HG02970 (cell line): ENCODE data around the gene SLC26A9.

ENCODE experiments used
- ATAC-seq: cut with Tn5 transposase; IDR thresholded peaks from one replicate; pipeline ENCODE4 v1.9.1; 2021; ENCODE audit warnings: mild to moderate bottlenecking, moderate library complexity, moderate number of reproducible peaks; ENCODE audit not compliant: unreplicated experiment, low FRiP score

The SLC26A9 gene, protein sequence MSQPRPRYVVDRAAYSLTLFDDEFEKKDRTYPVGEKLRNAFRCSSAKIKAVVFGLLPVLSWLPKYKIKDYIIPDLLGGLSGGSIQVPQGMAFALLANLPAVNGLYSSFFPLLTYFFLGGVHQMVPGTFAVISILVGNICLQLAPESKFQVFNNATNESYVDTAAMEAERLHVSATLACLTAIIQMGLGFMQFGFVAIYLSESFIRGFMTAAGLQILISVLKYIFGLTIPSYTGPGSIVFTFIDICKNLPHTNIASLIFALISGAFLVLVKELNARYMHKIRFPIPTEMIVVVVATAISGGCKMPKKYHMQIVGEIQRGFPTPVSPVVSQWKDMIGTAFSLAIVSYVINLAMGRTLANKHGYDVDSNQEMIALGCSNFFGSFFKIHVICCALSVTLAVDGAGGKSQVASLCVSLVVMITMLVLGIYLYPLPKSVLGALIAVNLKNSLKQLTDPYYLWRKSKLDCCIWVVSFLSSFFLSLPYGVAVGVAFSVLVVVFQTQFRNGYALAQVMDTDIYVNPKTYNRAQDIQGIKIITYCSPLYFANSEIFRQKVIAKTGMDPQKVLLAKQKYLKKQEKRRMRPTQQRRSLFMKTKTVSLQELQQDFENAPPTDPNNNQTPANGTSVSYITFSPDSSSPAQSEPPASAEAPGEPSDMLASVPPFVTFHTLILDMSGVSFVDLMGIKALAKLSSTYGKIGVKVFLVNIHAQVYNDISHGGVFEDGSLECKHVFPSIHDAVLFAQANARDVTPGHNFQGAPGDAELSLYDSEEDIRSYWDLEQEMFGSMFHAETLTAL

GRCh38 chr1:205943245-205943644, at the start of gene SLC26A9:
Gene SLC26A9 (minus strand): TSS chr1:205943456. CDS start chr1:205935820, 7,636 bp downstream.
- no peak for ATAC-seq

GRCh38 chr1:205992218-205992882, 49.1 kb upstream of the SLC26A9 start:
- no peak for ATAC-seq

DNA sequence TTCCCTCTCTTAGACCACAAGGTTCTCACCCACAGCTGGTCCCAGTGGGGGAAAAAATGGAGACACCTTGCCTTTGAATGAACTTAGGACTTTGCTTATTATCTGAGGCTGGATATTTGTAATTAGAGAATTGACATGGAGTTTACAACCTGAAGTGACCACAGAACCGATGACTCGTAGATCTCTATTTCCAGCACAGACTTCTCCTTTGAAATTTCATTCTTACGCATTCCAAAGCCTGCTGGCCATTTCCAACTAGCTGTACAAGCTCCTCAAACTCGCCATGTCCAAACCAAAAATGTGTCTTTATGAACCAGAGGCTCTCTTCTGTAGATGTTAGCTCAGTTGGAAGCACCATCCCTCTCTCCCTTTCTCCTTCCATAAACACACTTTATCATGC, 48.0 kb upstream of the SLC26A9 start:
- ATAC-seq = no peak

- ATAC-seq = no peak
Observed at GRCh38 chr1:205990226-205990625, 47.0 kb upstream of the SLC26A9 start.

DNA sequence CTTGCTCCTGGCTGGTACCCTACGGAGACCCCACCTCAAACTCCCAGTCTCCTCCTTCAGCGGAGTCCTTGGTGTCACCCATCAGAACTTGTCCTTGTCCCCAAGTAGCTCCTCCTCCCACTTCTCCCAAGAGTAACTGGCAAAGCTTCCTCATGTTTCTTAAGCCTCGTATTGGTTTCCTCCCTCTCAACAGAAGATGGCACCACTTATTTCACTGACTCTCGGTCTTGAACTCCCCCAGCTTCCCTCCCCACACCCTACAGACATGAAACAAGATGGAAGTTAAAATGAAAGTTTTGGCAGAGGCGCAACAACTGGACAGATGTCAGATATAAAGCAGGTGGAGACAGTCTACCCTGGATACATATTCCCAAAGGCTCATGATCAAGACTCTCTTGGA, 46.5 kb upstream of the SLC26A9 start:
- ATAC-seq = no peak

DNA sequence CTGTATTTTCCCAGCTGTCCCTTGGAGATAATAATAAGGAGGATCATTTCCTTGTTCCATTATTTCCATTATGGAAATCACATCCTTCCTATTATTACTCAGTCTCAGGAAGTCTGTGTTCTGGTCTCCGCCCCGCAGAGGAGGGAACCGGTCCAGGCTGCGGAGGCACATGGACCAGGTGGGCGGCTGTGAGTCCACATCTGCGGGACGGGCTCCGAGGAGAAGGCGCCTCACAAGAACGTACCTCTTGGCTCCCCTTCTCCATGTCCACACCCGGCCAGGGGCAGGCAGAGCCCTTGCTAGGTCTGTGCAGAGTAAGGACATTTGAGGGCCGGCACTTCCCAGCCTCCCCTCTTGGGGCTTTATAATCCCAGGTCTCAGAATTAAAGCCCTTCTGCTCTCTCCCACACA, 45.3 kb upstream of the SLC26A9 start:
- no peak for ATAC-seq

- no peak for ATAC-seq
Observed at GRCh38 chr1:205986861-205987260, 43.6 kb upstream of the SLC26A9 start.

DNA sequence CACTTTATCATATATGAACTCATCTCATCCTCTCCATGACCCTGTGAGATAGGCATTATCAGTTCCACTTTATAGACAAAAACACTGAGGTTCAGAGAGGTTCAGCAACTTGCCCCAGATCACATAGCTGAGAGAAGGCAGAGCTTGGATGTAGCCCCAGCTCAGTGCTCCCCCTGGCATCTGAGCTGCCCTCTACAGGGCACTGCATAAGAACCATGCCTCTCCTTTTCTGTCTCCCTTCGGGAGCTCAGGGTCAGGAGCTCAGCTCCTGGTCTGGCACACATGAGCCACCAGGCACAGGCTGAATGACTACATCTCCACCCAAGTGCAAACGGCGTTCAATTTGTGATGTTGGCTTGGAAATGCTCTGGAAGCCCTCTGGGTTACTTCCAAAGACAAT, 43.0 kb upstream of the SLC26A9 start:
- no peak for ATAC-seq

GRCh38 chr1:205985330-205986005, 42.2 kb upstream of the SLC26A9 start:
- ATAC-seq = no peak

DNA sequence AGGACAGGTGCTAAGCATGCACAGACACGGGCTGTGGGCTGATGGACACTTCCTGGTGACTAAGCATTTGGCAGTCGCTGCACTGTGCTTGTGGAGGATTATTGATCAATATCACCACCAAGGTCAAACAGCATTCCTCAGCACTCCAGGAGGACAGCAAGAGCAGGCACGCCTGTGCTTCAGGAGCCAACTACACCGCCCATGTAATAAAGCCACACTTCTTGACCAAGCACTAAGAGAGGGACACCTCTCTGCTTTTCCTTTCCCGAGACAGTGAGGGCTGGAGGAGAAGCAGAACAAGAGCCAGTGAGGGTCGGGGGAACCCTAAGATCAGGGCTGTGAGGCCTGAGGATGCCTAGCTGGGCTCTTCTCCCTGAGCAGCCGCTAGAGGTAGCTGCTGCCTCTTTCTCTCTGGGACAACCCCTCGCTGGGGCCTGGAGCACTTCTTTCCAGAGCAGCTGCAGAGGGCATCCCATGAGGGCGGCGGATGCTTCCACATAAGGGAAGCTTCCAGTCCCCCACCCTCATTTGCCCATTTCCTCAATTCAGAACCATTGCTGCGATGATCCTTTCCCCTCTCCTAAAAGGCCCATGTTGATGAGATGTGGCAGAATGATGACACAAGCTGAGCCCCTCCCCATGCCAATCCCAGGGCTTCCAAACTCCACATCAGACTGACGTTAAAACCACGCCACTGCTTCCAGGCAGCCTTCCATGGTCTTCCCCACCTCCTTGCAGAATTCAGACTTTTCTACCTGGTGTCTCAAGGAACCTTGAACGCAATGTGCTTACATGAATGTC, 40.9 kb upstream of the SLC26A9 start:
- no peak for ATAC-seq

DNA sequence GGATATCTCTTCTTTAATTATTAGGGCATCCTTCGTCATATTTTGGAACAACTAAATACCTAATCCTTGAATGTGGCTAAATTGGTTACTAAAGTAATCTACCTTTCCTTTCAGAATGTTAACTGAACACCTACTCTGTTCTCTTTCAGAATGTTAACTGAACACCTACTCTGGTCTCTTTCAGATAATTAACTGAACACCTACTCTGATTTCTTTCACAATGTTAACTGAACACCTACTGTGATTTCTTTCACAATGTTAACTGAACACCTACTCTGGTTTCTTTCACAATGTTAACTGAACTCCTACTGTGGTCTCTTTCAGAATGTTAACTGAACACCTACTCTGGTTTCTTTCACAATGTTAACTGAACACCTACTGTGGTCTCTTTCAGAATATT, 38.0 kb upstream of the SLC26A9 start:
- no peak for ATAC-seq

DNA sequence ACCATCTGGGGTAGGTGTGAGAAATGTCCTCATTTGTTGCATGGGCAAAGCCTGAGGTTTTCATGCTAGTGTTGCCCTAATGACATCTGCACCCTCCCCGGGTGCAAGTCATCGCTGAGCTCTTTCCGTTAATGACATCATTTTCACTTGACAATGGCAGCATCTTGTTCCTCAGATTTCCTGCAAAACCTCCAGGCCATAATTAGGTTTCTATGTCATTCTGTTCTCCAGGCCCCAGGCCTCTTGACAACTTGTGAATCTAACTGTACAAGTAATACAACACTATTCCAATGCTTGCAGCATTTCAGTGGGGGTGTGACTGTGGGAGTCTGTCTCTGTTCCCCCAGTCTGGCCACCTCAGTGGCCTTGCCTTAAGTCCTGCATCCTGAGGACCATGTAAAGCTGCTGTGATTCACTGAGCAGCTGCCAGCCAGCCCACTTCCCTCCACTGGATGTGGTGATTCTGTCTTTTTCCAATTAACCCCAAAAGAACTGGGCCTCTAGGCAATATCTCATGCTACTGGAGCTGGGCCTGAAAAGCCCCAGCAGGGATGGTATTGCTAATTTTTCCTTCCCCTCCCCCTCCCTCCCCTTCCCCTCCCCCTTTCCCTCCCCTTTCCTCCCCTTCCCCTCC, 37.1 kb upstream of the SLC26A9 start:
- ATAC-seq = no peak

DNA sequence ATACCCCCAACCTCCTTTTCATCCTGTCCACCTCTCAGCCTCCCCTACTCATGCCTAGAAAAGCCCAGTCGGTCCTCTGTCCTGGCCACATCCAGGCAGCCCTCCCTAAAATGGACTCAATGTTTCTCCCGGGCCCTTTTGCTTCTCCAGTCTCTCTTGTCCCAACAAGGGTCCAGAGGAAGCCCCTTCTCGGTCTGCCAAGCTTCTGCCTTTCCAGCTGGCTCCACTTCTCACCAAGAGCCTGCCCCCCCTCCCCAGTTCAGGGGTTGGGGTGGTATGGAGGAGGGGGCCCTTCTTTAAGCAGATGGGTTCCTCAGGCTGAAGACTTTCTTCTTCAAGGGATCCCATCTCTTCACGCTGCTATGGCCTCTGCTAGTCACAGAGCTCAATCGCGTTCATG, 36.0 kb upstream of the SLC26A9 start:
- no peak for ATAC-seq

GRCh38 chr1:205978676-205979075, 35.4 kb upstream of the SLC26A9 start:
- no peak for ATAC-seq

GRCh38 chr1:205977402-205978014, 34.3 kb upstream of the SLC26A9 start:
- ATAC-seq = no peak

DNA sequence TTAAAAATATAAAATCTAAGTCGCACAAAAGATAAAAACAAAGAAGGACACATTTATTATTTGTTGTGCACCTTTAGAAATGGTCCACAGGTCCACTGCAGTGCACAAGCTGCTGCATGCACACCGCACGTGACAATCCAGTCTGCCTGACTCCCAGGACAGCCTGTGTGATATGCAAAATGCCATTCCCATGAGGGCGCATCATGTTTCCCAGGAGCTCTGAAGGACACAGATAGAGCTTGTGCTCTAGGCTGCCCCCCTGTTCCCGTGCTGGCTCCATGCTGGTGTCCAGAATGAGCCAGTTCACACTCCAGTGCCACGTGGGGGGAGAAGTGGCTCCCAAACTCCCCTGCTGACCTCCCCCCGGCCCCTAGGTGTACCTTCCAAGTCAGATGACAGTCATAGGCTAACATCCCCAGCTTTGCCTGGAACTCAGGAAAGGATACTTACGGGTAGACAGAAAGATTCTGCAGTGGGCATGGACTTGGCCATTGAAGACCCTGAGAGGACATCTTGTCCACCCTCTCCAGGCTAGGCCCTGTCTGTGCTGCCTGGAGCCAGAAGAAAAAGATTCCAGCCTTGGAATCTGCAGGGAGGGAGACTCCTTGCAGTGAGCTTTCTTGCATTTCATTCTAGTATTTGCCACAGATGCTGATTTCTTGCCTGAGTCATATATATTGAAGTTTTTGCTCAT, 33.6 kb upstream of the SLC26A9 start:
- ATAC-seq = no peak

- no peak for ATAC-seq
Observed at GRCh38 chr1:205976036-205976435, 32.8 kb upstream of the SLC26A9 start.

GRCh38 chr1:205975387-205975998, 32.2 kb upstream of the SLC26A9 start:
- no peak for ATAC-seq
